HG03139 (cell line): ENCODE data around the gene VENTX.
A peak's percentile ranks its signal among the peaks of the same experiment; 100 is the strongest.
"Not testable (repeated sequence)": the region's sequence is repeated elsewhere in the genome, so short reads cannot be mapped to it uniquely, and the experiment has no call there.

ENCODE experiments used
- ATAC-seq: cut with Tn5 transposase; IDR thresholded peaks from one replicate; pipeline ENCODE4 v1.9.1; 2021; ENCODE audit not compliant: unreplicated experiment

VENTX gene

GRCh38 chr10:133253361-133253955 lies 15.8 kb downstream of the VENTX start:
- no peak for ATAC-seq

GRCh38 chr10:133254421-133255120 lies 16.9 kb downstream of the VENTX start:
- ATAC-seq = no peak

- no peak for ATAC-seq
Measured at GRCh38 chr10:133255323-133255722, 17.7 kb downstream of the VENTX start.

- ATAC-seq = no peak
Measured at GRCh38 chr10:133257489-133258065, 19.9 kb downstream of the VENTX start.

- ATAC-seq = no peak
Measured at GRCh38 chr10:133258066-133258817, 20.6 kb downstream of the VENTX start.

GRCh38 chr10:133258818-133259601 lies 21.4 kb downstream of the VENTX start:
- ATAC-seq = no peak

- ATAC-seq = no peak
Measured at GRCh38 chr10:133259602-133259989, 21.9 kb downstream of the VENTX start.

GRCh38 chr10:133260895-133261725 lies 23.5 kb downstream of the VENTX start:
- ATAC-seq = peak; percentile 33

- peak; percentile 37 for ATAC-seq
Measured at GRCh38 chr10:133261726-133262325, 24.2 kb downstream of the VENTX start.

- no peak for ATAC-seq
Measured at GRCh38 chr10:133262696-133263095, 25.0 kb downstream of the VENTX start.

- ATAC-seq = no peak
Measured at GRCh38 chr10:133263674-133264073, 26.0 kb downstream of the VENTX start.

GRCh38 chr10:133264461-133264860 lies 26.8 kb downstream of the VENTX start:
- no peak for ATAC-seq

- not testable (repeated sequence) for ATAC-seq
Measured at GRCh38 chr10:133265052-133265451, 27.4 kb downstream of the VENTX start.

- ATAC-seq = no peak
Measured at GRCh38 chr10:133266056-133266795, 28.6 kb downstream of the VENTX start.

- no peak for ATAC-seq
Measured at GRCh38 chr10:133267293-133267692, 29.6 kb downstream of the VENTX start.

- no peak for ATAC-seq
Measured at GRCh38 chr10:133267829-133268228, 30.2 kb downstream of the VENTX start.

GRCh38 chr10:133268532-133268931 lies 30.9 kb downstream of the VENTX start:
- ATAC-seq = no peak

GRCh38 chr10:133269367-133269766 lies 31.7 kb downstream of the VENTX start:
- no peak for ATAC-seq

GRCh38 chr10:133270204-133270603 lies 32.5 kb downstream of the VENTX start:
- no peak for ATAC-seq
